Neural cell (in vitro differentiated cells): Measurements from ENCODE around the gene EIF2S2. TPM values are rescaled to one million over a fixed set of nuclear protein-coding genes. Genes with fewer than 3 reads are reported as not detected.

ENCODE experiments used
- H2AFZ ChIP-seq: fragments of 200-600, 300-800 bp; sonication (generic), shearing (Covaris generic); 2 replicates; pipeline ENCODE4 v1.6.0; 2014; ENCODE audit warnings: low read depth, mild to moderate bottlenecking, antibody characterized with exemption, low read length, moderate library complexity
- H3F3A ChIP-seq: fragments of 200-600 bp; shearing (Covaris generic); 2 replicates; pipeline ENCODE4 v1.6.1; 2016; ENCODE audit warnings: mild to moderate bottlenecking, moderate library complexity, mixed read lengths, antibody characterized with exemption, low read length; ENCODE audit not compliant: insufficient read depth, poor library complexity, severe bottlenecking
- H3K27ac ChIP-seq: fragments of 200-600, 300-800 bp; sonication (generic), shearing (Covaris generic); 2 replicates; pipeline ENCODE4 v1.5.1; 2014; ENCODE audit warnings: mild to moderate bottlenecking, low read length, moderate library complexity
- H3K27me3 ChIP-seq: fragments of 300-800, 200-600 bp; sonication (generic), shearing (Covaris generic); 2 replicates; pipeline ENCODE4 v1.6.0; 2014; ENCODE audit warnings: mild to moderate bottlenecking, low read depth, low read length, moderate library complexity; ENCODE audit not compliant: insufficient read depth
- H3K36me3 ChIP-seq: fragments of 300-800, 200-600 bp; sonication (generic), shearing (Covaris generic); 2 replicates; pipeline ENCODE4 v1.5.1; 2014; ENCODE audit warnings: mild to moderate bottlenecking, antibody characterized with exemption, low read length, moderate library complexity; ENCODE audit not compliant: insufficient read depth
- H3K4me2 ChIP-seq: fragments of 300-800, 200-600 bp; sonication (generic), shearing (Covaris generic); 2 replicates; pipeline ENCODE4 v1.6.0; 2014; ENCODE audit warnings: mild to moderate bottlenecking, low read length
- H3K4me3 ChIP-seq: fragments of 300-800, 200-600 bp; sonication (generic), shearing (Covaris generic); 2 replicates; pipeline ENCODE4 v1.5.1; 2014; ENCODE audit warnings: mild to moderate bottlenecking, low read length, moderate library complexity
- H3K79me2 ChIP-seq: fragments of 200-600 bp; shearing (Covaris generic); replicated peaks from 2 replicates; pipeline ENCODE4 v1.6.0; 2014; ENCODE audit warnings: mild to moderate bottlenecking, low read length, moderate library complexity; ENCODE audit not compliant: insufficient read depth
- H3K9ac ChIP-seq: fragments of 300-800, 200-600 bp; sonication (generic), shearing (Covaris generic); 2 replicates; pipeline ENCODE4 v1.6.1; 2016; ENCODE audit warnings: mild to moderate bottlenecking, low read length, mixed read lengths
- H3K9me2 ChIP-seq: fragments of 200-600 bp; shearing (Covaris generic); 2 replicates; pipeline ENCODE4 v1.6.1; 2016; ENCODE audit warnings: mild to moderate bottlenecking, low read length, mixed read lengths; ENCODE audit not compliant: insufficient read depth
- H3K9me3 ChIP-seq: fragments of 200-600, 300-800 bp; sonication (generic), shearing (Covaris generic); 2 replicates; pipeline ENCODE4 v1.6.1; 2016; ENCODE audit warnings: mild to moderate bottlenecking, mixed run types, low read length, moderate library complexity, mixed read lengths
- H4K20me1 ChIP-seq: fragments of 200-600 bp; shearing (Covaris generic); 2 replicates; pipeline ENCODE4 v1.6.1; 2016; ENCODE audit warnings: mild to moderate bottlenecking, mixed run types; ENCODE audit not compliant: insufficient read depth
- CTCF ChIP-seq: fragments of 450-650 bp; IDR thresholded peaks from 2 replicates; pipeline ENCODE4 v1.5.1; 2014; ENCODE audit warnings: antibody characterized with exemption, mild to moderate bottlenecking, moderate library complexity; ENCODE audit not compliant: poor library complexity, severe bottlenecking
- EP300 ChIP-seq: fragments of 450-650 bp; conservative IDR thresholded peaks from 2 replicates; pipeline ENCODE4 v1.6.1; 2014; ENCODE audit warnings: antibody characterized with exemption, mild to moderate bottlenecking, moderate library complexity; ENCODE audit not compliant: poor library complexity, severe bottlenecking
- EZH2 ChIP-seq: fragments of 200-600, 300-800 bp; shearing (Covaris generic), sonication (generic); IDR thresholded peaks from 2 replicates; pipeline ENCODE4 v1.6.1; 2014; ENCODE audit warnings: antibody characterized with exemption, low read length, borderline replicate concordance, mild to moderate bottlenecking; ENCODE audit not compliant: insufficient read depth, poor library complexity, severe bottlenecking
- MXI1 ChIP-seq: fragments of 450-650 bp; conservative IDR thresholded peaks from 2 replicates; pipeline ENCODE4 v1.6.1; 2014; ENCODE audit warnings: antibody characterized with exemption, mild to moderate bottlenecking; ENCODE audit not compliant: poor library complexity, severe bottlenecking
- POLR2AphosphoS5 ChIP-seq: IDR thresholded peaks from 2 replicates; pipeline ENCODE4 v1.6.1; 2012
- RAD21 ChIP-seq: fragments of 450-650 bp; conservative IDR thresholded peaks from 2 replicates; pipeline ENCODE4 v1.6.1; 2014; ENCODE audit warnings: antibody characterized with exemption, mild to moderate bottlenecking, moderate library complexity
- REST ChIP-seq: IDR thresholded peaks from 2 replicates; pipeline ENCODE4 v1.6.1; 2012; ENCODE audit warnings: borderline replicate concordance
- SMC3 ChIP-seq: fragments of 450-650 bp; conservative IDR thresholded peaks from 2 replicates; pipeline ENCODE4 v1.6.1; 2014; ENCODE audit warnings: antibody characterized with exemption, mild to moderate bottlenecking, moderate library complexity; ENCODE audit not compliant: poor library complexity
- TAF1 ChIP-seq: IDR thresholded peaks from 2 replicates; pipeline ENCODE4 v1.6.1; 2012; ENCODE audit warnings: low read depth
- polyA plus RNA-seq: library from polyadenylated mRNA; depleted of rRNA; stranded (reverse); fragments of >200 nt; gene quantifications from 2 replicates; pipeline ENCODE4 v1.2.3, GENCODE V29; 2014

Gene EIF2S2
- polyA plus RNA-seq, 1 donor from 2014 or later, result 62.6 TPM

DNA sequence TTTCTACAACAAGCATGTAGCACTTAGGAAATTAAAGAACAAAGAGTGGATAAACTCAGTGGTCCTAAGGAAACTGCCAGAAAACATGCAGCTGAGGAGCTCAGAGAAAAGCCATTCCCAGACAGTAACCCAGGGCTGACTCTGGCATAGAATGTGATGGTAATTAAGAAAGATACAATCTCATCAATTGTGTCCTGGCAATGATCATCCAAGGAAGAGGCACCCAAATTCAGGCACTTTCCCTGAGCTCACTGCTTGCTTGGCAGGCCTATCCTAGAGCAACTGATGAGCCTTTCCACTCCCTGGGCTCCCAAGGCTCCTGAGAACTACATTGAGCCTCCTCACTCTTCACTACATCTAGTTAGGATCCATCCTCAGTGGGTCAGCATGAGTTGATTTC, 16.2 kb downstream of the EIF2S2 start:
- no peaks in the 10 kb centered on the region for H3K9me3 ChIP-seq

DNA sequence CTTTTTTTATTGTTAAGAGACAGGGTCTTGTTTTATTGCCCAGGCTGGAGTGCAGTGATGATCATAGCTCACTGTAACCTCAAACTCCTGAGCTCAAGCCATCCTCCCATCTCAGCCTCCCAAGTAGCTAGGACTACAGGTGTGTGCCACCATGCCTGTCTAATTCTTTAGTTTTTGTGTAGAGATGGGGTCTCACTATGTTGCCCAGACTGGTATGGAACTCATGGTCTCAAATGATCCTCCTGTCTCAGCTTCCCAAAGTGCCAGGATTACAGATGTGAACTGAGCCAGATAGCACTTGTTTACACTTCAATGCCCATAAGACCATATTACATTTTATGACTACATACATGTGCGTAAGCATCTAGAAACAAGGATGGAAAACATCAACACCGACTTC, 18.1 kb downstream of the EIF2S2 start:
- no peak overlapping the region for H3K9ac ChIP-seq
- no peaks in the 10 kb centered on the region for H4K20me1 ChIP-seq
- H3K79me2 ChIP-seq, result no peaks in the 10 kb centered on the region
- H3K36me3 ChIP-seq, result peaks cover 3% of the 10 kb centered on the region
- no peak overlapping the region for H3K4me2 ChIP-seq
- no peaks in the 10 kb centered on the region for H3K9me2 ChIP-seq
- no peak overlapping the region for H3K4me3 ChIP-seq
- H3K27me3 ChIP-seq, result no peaks in the 10 kb centered on the region
- no peaks in the 10 kb centered on the region for H3F3A ChIP-seq
- no peak overlapping the region for H3K27ac ChIP-seq
- H3K9me3 ChIP-seq, result no peaks in the 10 kb centered on the region
- no peak overlapping the region for H2AFZ ChIP-seq
- no peak for TF ChIP-seq REST
- TF ChIP-seq EZH2, result no peak
- no peak for TF ChIP-seq RAD21
- no peak for TF ChIP-seq MXI1
- TF ChIP-seq TAF1, result no peak
- no peak for TF ChIP-seq EP300

More for the DNA sequence above, 16.2 kb downstream of the EIF2S2 start:
- Histone ChIP-seq H3K27me3 (no peaks in the 10 kb centered on the region), H3K9ac (no peak overlapping the region), H2AFZ (no peak overlapping the region), H3K27ac (no peak overlapping the region), H4K20me1 (no peaks in the 10 kb centered on the region), H3F3A (no peaks in the 10 kb centered on the region), H3K36me3 (peaks cover 3% of the 10 kb centered on the region), H3K4me3 (no peak overlapping the region), H3K79me2 (peaks cover 5% of the 10 kb centered on the region), H3K9me2 (no peaks in the 10 kb centered on the region), H3K4me2 (no peak overlapping the region)
- TF ChIP-seq POLR2AphosphoS5, result no peak
- no peak for TF ChIP-seq CTCF
- TF ChIP-seq EZH2, result no peak
- no peak for TF ChIP-seq RAD21
- TF ChIP-seq EP300, result no peak
- no peak for TF ChIP-seq REST
- TF ChIP-seq SMC3, result no peak
- no peak for TF ChIP-seq TAF1
- TF ChIP-seq MXI1, result no peak
